Measurements from ENCODE around the gene RUNDC3A. TPM values are rescaled to one million over a fixed set of nuclear protein-coding genes. Genes with fewer than 3 reads are reported as not detected.
"Not testable (repeated sequence)": the region's sequence is repeated elsewhere in the genome, so short reads cannot be mapped to it uniquely, and the experiment has no call there.

Gene RUNDC3A
- polyA plus RNA-seq, 1 experiment: 0.58 TPM

DNA sequence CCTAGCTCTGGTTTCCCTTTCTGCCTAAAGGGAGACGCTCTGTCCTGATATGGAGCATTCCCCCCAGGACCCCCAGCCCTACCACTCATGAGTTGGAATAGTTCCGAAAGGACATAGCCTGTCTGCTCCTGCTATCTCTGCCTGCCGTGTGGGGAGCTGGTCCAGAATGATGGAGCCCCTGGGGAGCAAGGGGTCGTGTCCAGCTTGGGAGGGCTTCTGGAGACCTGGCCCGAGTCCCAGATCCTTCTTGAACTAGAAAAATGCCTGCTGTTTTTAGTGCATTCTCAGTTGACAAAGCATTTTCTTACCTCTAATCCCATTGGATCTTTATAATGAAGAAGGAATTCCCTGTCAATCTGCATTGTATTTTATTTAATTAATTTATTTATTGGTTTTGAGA is 27.6 kb downstream of the RUNDC3A start:
- Histone ChIP-seq H3K27me3 (ENCODE audit: control insufficient read depth, insufficient read depth, low read length) (0 out of 2 replicates have a peak, but pooled peaks cover 2% of the 10 kb centered on the region), H3K36me3 (ENCODE audit: control insufficient read depth, insufficient read depth, low read length) (no peaks in the 10 kb centered on the region), H3K4me3 (ENCODE audit: low read depth, low read length) (no peak overlapping the region)
- no peak for DNase-seq (ENCODE audit: low read depth)
- CTCF ChIA-PET: interaction anchor here (0.6 to 1.1 kb wide), 4 partner anchors 9 to 365 kb away, joined by 3 to 6 read pairs (median 4); partner anchors contain the start of gene GRN
- TF ChIP-seq, protein P1, sequence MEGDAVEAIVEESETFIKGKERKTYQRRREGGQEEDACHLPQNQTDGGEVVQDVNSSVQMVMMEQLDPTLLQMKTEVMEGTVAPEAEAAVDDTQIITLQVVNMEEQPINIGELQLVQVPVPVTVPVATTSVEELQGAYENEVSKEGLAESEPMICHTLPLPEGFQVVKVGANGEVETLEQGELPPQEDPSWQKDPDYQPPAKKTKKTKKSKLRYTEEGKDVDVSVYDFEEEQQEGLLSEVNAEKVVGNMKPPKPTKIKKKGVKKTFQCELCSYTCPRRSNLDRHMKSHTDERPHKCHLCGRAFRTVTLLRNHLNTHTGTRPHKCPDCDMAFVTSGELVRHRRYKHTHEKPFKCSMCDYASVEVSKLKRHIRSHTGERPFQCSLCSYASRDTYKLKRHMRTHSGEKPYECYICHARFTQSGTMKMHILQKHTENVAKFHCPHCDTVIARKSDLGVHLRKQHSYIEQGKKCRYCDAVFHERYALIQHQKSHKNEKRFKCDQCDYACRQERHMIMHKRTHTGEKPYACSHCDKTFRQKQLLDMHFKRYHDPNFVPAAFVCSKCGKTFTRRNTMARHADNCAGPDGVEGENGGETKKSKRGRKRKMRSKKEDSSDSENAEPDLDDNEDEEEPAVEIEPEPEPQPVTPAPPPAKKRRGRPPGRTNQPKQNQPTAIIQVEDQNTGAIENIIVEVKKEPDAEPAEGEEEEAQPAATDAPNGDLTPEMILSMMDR (IDR thresholded peaks at IDR 0.05; ENCODE audit: insufficient read depth, low read depth, low read length): no peak
- POLR2A ChIA-PET: no interaction called here

DNA sequence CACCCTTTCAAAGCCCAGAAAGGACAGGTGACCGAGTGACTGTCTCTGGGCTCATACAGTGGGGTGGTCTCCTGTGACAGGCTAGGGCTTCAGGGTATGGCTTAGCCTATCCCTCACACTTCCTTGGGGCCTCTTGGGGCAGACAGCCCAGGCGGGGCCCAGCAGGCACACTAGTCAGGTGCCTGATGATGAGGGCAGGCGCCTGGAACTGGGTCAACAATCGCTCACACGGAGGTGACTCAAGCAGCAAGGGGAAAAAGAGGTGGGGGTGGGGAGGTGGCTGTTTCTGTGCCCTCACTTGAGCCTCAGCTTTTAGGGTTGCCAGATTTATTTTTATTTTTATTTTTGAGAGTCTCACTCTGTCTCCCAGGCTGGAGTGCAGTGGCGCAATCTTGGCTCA is 30.3 kb downstream of the RUNDC3A start:
- Histone ChIP-seq H3K4me3 (ENCODE audit: low read depth, low read length) (no peak overlapping the region), H3K27me3 (ENCODE audit: control insufficient read depth, insufficient read depth, low read length) (0 out of 2 replicates have a peak, but pooled peaks cover 2% of the 10 kb centered on the region), H3K36me3 (ENCODE audit: control insufficient read depth, insufficient read depth, low read length) (no peaks in the 10 kb centered on the region)
- TF ChIP-seq, protein P1 (IDR thresholded peaks at IDR 0.05; ENCODE audit: insufficient read depth, low read depth, low read length): no peak
- ChIA-PET CTCF (interaction anchor here (1.2 to 1.5 kb wide), 2 partner anchors 12 to 185 kb away, joined by 4 to 6 read pairs; no protein-coding TSS in a partner anchor), POLR2A (no interaction called here)
- no peak for DNase-seq (ENCODE audit: low read depth)

DNA sequence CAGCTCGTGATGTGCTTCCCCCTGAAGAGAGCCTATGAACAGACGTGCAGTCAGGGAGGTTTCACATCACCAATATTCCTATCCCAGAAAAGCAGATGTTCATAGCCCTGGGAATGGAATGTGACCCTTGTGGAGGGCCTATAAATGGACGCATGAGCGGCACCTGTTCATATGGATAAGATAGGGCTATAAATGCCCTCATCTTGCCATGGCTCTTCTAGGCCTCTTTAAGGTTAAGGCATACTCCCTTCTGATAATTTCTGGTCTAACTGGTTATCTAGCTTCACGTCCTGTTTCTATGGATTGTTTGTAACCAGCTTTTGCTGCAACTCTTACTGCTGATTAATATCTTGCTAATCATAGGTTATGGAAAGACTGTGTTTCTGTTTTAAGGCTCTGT is 32.2 kb downstream of the RUNDC3A start:
- CTCF ChIA-PET: interaction anchor here (0.6 to 3.5 kb wide), 3 partner anchors 9 to 23 kb away, joined by 3 to 24 read pairs (median 14); partner anchors contain the start of gene FAM171A2
- H3K36me3 ChIP-seq (ENCODE audit: control insufficient read depth, insufficient read depth, low read length): not testable (repeated sequence)

DNA sequence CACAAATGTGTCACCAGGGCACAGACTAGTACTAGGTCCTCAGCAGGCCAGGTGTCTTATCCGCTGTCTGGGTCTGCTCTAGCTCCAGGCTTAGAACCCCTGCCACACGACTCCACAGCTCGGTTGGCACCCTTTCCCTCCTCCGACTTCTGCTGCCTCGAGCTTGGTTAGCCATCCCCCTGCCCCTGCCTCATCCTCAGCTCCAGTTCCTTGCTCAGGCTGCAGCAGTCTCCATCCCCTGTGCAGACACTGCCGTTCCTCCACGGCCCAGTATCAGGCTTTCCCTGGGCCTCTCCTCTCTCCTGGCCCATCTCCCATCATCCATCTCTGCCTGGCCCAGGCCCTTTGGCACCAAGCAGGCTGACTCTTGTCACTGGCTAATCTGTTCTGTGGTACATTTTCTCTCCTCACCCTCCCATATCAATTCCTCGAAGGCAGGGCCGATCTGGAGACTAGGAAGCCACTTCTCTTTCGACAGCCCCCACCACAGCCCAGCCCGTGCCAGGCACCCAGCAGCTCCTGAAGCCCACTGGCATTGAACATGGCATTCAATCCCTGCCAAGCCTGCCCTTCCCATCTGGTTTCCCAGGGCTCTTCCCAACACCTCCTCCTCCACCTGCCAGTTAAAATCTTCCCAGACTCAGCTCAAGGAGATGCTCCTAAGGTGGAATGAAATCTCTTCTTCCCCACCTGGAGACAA is 35.3 kb downstream of the RUNDC3A start:
- POLR2A ChIA-PET: no interaction called here

More for the DNA sequence above, 32.2 kb downstream of the RUNDC3A start:
- H3K4me3 ChIP-seq (ENCODE audit: low read depth, low read length); POLR2A ChIA-PET; DNase-seq (ENCODE audit: low read depth); H3K27me3 ChIP-seq (ENCODE audit: control insufficient read depth, insufficient read depth, low read length): not testable (repeated sequence)

DNA sequence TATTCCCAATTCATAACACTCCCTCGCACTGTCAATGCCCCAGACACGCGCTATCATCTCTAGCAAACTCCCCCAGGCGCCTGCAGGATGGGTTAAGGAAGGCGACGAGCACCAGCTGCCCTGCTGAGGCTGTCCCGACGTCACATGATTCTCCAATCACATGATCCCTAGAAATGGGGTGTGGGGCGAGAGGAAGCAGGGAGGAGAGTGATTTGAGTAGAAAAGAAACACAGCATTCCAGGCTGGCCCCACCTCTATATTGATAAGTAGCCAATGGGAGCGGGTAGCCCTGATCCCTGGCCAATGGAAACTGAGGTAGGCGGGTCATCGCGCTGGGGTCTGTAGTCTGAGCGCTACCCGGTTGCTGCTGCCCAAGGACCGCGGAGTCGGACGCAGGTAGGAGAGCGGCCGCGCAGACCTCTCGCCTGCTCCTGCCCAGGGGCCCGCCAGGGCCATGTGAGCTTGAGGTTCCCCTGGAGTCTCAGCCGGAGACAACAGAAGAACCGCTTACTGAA is 36.6 kb downstream of the RUNDC3A start, which contains the start of gene GRN:
Gene GRN (plus strand): TSS at position 364 of the 515 bp plus-strand sequence. CDS start 3,863 bp downstream, outside the sequence.
- CTCF ChIA-PET: interaction anchor here (0.5 to 3.3 kb wide), 22 partner anchors 9 to 759 kb away, joined by 3 to 28 read pairs (median 4); partner anchors contain the start of genes FAM171A2 and UBTF
- Histone ChIP-seq H3K27me3 (ENCODE audit: control insufficient read depth, insufficient read depth, low read length) (no peaks in the 10 kb centered on the region), H3K36me3 (ENCODE audit: control insufficient read depth, insufficient read depth, low read length) (peaks cover 4% of the 10 kb centered on the region), H3K4me3 (ENCODE audit: low read depth, low read length) (peak within 1 kb of the TSS; percentile 87)
- peak; percentile 96 for DNase-seq (ENCODE audit: low read depth)
- POLR2A ChIA-PET: interaction anchor here (0.8 kb wide), 1 partner anchor 18 kb away, joined by 3 read pairs; no protein-coding TSS in a partner anchor
- TF ChIP-seq, protein P1 (IDR thresholded peaks at IDR 0.05; ENCODE audit: insufficient read depth, low read depth, low read length): no peak

More for the DNA sequence above, 35.3 kb downstream of the RUNDC3A start:
- TF ChIP-seq, protein P1 (IDR thresholded peaks at IDR 0.05; ENCODE audit: insufficient read depth, low read depth, low read length): no peak
- no peaks in the 10 kb centered on the region for H3K36me3 ChIP-seq (ENCODE audit: control insufficient read depth, insufficient read depth, low read length)
- no peak overlapping the region for H3K4me3 ChIP-seq (ENCODE audit: low read depth, low read length)
- CTCF ChIA-PET: interaction anchor here (3.3 kb wide), 1 partner anchor 11 kb away, joined by 28 read pairs; no protein-coding TSS in a partner anchor
- DNase-seq (ENCODE audit: low read depth): no peak
- no peaks in the 10 kb centered on the region for H3K27me3 ChIP-seq (ENCODE audit: control insufficient read depth, insufficient read depth, low read length)

All from BJ (cell line).